Mesothelial cell of epicardium (in vitro differentiated cells): ENCODE results near the gene CDC20. TPM values are rescaled to one million over a fixed set of nuclear protein-coding genes. Genes with fewer than 3 reads are reported as not detected.

Experiments
- DNase-seq, 2 experiments: peaks; one replicate each; pipeline ENCODE4 v3.0.0; 2021; ENCODE audit warnings: low spot score in 2 of 2; ENCODE audit not compliant: unreplicated experiment in 2 of 2
- H3K27ac Mint-ChIP-seq: 2 replicates; pipeline ENCODE4 v1.8.0; 2021; ENCODE audit warnings: mixed read lengths
- H3K27me3 Mint-ChIP-seq: 2 replicates; pipeline ENCODE4 v1.8.0; 2021; ENCODE audit warnings: low read depth, mixed read lengths
- H3K36me3 Mint-ChIP-seq: 2 replicates; pipeline ENCODE4 v1.8.0; 2021; ENCODE audit warnings: mixed read lengths
- H3K4me1 Mint-ChIP-seq: 2 replicates; pipeline ENCODE4 v1.8.0; 2021; ENCODE audit warnings: mixed read lengths
- H3K4me3 Mint-ChIP-seq: 2 replicates; pipeline ENCODE4 v1.8.0; 2021; ENCODE audit warnings: mild to moderate bottlenecking, moderate library complexity, mixed read lengths
- H3K9me3 Mint-ChIP-seq: 2 replicates; pipeline ENCODE4 v1.8.0; 2021; ENCODE audit warnings: mixed read lengths
- total RNA-seq: library from RNA; stranded (reverse); gene quantifications from 3 replicates; pipeline ENCODE4 v1.2.1, GENCODE V29; 2021
- TF ChIP-seq, protein P1 (sequence below): fragments of 200-600 bp; sonication (generic); IDR thresholded peaks from one replicate; pipeline ENCODE4 v1.5.0; 2021; ENCODE audit warnings: antibody characterized with exemption; ENCODE audit not compliant: unreplicated experiment

CDC20 gene
- total RNA-seq, 1 donor from 2014 or later, result 33.4 TPM

DNA sequence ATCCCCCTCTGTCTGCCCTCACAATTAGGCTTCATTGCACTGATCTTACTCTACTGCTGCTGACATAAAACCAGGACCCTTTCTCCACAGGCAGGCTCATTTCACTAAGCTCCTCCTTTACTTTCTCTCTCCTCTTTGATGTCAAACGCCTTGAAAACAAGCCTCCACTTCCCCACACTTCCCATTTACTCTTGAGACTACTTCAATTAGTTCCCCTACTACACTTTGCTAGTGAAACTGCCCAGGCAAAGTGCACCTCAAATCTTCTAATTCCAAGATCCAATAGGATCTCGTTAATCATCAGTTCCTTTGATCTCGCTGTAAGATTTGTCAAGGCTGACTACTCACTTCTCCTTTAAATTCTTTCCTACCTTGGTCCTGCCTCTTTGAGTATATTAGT, 5.9 kb upstream of the CDC20 start:
- H3K4me3 Mint-ChIP-seq, result no peak overlapping the region
- TF ChIP-seq, protein P1, sequence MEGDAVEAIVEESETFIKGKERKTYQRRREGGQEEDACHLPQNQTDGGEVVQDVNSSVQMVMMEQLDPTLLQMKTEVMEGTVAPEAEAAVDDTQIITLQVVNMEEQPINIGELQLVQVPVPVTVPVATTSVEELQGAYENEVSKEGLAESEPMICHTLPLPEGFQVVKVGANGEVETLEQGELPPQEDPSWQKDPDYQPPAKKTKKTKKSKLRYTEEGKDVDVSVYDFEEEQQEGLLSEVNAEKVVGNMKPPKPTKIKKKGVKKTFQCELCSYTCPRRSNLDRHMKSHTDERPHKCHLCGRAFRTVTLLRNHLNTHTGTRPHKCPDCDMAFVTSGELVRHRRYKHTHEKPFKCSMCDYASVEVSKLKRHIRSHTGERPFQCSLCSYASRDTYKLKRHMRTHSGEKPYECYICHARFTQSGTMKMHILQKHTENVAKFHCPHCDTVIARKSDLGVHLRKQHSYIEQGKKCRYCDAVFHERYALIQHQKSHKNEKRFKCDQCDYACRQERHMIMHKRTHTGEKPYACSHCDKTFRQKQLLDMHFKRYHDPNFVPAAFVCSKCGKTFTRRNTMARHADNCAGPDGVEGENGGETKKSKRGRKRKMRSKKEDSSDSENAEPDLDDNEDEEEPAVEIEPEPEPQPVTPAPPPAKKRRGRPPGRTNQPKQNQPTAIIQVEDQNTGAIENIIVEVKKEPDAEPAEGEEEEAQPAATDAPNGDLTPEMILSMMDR, result no peak
- H3K36me3 Mint-ChIP-seq, result no peaks in the 10 kb centered on the region
- H3K4me1 Mint-ChIP-seq, result peaks cover 16% of the 10 kb centered on the region
- no peaks in the 10 kb centered on the region for H3K27me3 Mint-ChIP-seq
- H3K27ac Mint-ChIP-seq, result no peak overlapping the region
- no peaks in the 10 kb centered on the region for H3K9me3 Mint-ChIP-seq
- no peak for DNase-seq

DNA sequence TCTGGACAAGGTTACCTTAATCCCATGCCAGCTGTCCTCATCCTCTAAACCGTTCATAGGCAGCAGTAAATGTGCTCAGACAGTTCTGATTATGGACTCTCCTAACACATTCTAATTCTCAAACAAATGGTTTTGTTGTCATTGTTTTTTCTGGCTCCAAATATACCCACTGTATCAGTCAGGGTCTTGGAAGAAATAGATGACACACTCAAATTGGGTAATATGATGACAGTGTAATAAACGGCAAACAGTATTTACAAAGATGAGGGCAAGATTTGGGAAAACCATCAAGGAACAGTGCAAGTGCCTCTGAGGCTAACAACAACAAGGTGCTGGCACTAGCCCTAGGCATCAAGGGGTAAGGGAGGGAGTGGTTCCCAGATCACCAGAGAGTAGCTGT, 4.3 kb upstream of the CDC20 start:
- TF ChIP-seq, protein P1, result no peak
- Mint-ChIP-seq H3K27me3 (no peaks in the 10 kb centered on the region), H3K4me1 (peaks cover 18% of the 10 kb centered on the region), H3K36me3 (no peaks in the 10 kb centered on the region), H3K9me3 (no peaks in the 10 kb centered on the region), H3K4me3 (no peak overlapping the region), H3K27ac (no peak overlapping the region)
- no peak for DNase-seq

DNA sequence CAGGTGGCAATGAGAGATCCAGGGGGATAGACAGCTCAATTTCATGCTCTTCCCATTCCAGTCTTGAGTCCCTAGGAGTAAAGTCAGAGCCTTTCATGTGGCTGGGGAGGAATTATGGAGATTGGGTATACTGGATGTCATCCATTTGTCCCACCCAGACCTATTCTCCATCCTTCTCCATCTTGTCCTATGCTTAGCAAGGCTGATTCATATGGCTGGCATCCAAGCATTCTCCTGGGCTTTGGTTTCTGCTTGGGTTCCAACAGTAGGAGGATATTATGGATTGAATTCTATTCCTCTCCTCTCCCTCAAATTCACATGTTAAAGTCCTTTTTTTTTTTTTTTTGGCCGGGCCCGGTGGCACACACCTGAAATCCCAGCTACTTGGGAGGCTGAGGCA, 3.8 kb upstream of the CDC20 start:
- DNase-seq, result no peak
- H3K9me3 Mint-ChIP-seq, result no peaks in the 10 kb centered on the region
- H3K27ac Mint-ChIP-seq, result no peak overlapping the region
- TF ChIP-seq, protein P1, result no peak
- no peak overlapping the region for H3K4me3 Mint-ChIP-seq
- no peaks in the 10 kb centered on the region for H3K36me3 Mint-ChIP-seq
- H3K27me3 Mint-ChIP-seq, result no peaks in the 10 kb centered on the region
- H3K4me1 Mint-ChIP-seq, result peaks cover 18% of the 10 kb centered on the region

DNA sequence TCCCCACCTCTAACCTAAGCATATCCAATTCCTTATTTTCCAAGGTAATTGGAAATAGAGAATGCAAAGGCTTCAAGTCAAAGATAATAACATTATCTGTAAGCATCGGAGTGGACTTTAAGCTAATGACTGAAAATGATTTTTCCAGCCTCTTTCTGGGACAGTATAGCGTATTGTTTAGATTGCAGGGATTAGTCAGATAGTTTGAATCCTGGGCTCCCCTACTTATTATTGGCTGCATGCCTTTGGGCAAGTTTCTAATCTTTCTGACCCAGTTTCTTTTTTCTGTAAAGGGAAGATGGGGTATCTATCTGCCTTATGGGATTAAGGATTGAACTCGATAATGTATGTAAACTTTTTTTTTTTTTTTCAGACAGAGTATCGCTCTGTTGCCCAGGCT, 1.5 kb upstream of the CDC20 start:
- Mint-ChIP-seq H3K36me3 (peaks cover 11% of the 10 kb centered on the region), H3K4me3 (no peak overlapping the region), H3K27me3 (no peaks in the 10 kb centered on the region), H3K9me3 (no peaks in the 10 kb centered on the region), H3K27ac (no peak overlapping the region), H3K4me1 (peaks cover 31% of the 10 kb centered on the region)
- no peak for DNase-seq
- TF ChIP-seq, protein P1, result no peak

DNA sequence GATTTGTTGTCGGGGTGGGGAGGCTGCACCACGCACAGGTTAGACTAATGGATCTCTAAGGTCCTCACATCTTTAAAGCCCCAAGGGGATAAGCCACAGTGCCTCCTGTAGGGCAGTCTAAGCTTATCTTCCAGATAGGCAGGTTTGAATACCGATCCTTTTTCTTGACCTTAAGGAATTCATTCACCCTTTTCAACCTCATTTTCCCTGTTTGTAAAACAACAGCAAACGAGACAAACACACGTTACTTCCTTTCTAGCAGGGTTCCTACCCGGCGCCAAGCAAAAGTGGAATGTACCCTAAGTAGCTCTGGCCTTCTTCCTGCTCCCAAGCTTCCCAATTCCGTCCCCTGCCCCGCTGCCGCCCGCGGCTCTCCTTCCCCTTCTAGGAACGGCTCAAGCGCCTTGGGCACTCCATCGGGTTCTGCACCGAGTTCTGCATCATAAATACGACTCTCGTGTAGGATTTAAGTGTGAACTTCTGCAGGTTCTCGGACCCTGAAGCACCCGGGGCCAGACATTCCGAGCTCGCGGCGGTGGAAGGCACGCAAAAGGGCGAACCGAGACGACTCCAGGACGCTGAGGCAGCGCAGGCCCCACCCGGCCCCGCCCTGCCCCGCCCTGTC, 548 bp upstream of the CDC20 start:
- DNase-seq, result no peak
- Mint-ChIP-seq H3K36me3 (peaks cover 15% of the 10 kb centered on the region), H3K4me1 (peaks cover 31% of the 10 kb centered on the region), H3K27ac (peak overlapping the region; percentile 97), H3K9me3 (no peaks in the 10 kb centered on the region), H3K27me3 (no peaks in the 10 kb centered on the region), H3K4me3 (peak overlapping the region; percentile 86)
- TF ChIP-seq, protein P1, result no peak

DNA sequence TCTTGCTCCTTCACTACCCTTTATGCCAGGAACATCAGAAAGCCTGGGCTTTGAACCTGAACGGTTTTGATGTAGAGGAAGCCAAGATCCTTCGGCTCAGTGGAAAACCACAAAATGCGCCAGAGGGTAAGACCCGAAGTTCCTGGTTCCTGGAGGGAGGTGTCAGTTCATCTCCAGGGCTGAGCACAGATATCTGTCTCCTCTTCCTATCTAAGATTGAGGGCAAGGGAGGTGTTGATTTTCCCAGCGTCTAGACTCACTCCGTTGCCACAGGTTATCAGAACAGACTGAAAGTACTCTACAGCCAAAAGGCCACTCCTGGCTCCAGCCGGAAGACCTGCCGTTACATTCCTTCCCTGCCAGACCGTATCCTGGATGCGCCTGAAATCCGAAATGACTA, 915 bp downstream of the CDC20 start:
- peak overlapping the region; percentile 86 for H3K4me3 Mint-ChIP-seq
- peaks cover 22% of the 10 kb centered on the region for H3K36me3 Mint-ChIP-seq
- H3K4me1 Mint-ChIP-seq, result peaks cover 31% of the 10 kb centered on the region
- H3K9me3 Mint-ChIP-seq, result no peaks in the 10 kb centered on the region
- H3K27ac Mint-ChIP-seq, result no peak overlapping the region
- no peaks in the 10 kb centered on the region for H3K27me3 Mint-ChIP-seq
- TF ChIP-seq, protein P1, result no peak
- DNase-seq, result no peak
